WTC11 (cell line): ENCODE data around the gene ZNF236. TPM values are rescaled to one million over a fixed set of nuclear protein-coding genes. Genes with fewer than 3 reads are reported as not detected.

Experiments
- ATAC-seq: fragments of 200-7000 bp; cut with Tn5 transposase; 2 replicates; pipeline ENCODE4 v1.10.0; 2021; ENCODE audit warnings: mild to moderate bottlenecking, moderate library complexity
- CTCF ChIA-PET: fragments of 300-600 bp; sonication (Branson Sonifier 250); formaldehyde crosslinking; loops from one replicate; lab custom pipeline; 2021; ENCODE audit warnings: antibody characterized with exemption; lab: Charles Lee
- POLR2A ChIA-PET: fragments of 350-600 bp; sonication (Branson Sonifier 250); formaldehyde crosslinking; loops from one replicate; lab custom pipeline; 2021; ENCODE audit warnings: antibody characterized with exemption; lab: Charles Lee
- DNase-seq: peaks from one replicate; pipeline ENCODE4 v3.0.0; 2021; ENCODE audit warnings: low spot score
- H3K27ac Mint-ChIP-seq: 2 replicates; pipeline ENCODE4 v1.8.0; 2021; ENCODE audit warnings: mixed read lengths
- H3K27me3 Mint-ChIP-seq: 2 replicates; pipeline ENCODE4 v1.8.0; 2021; ENCODE audit warnings: low read depth, mild to moderate bottlenecking, moderate library complexity, mixed read lengths
- H3K36me3 Mint-ChIP-seq: 2 replicates; pipeline ENCODE4 v1.8.0; 2021; ENCODE audit warnings: mixed read lengths
- H3K4me1 Mint-ChIP-seq: 2 replicates; pipeline ENCODE4 v1.8.0; 2022; ENCODE audit warnings: mixed read lengths
- H3K4me3 Mint-ChIP-seq: 2 replicates; pipeline ENCODE4 v1.8.0; 2021; ENCODE audit warnings: mild to moderate bottlenecking, moderate library complexity, mixed read lengths
- H3K9me3 Mint-ChIP-seq: 2 replicates; pipeline ENCODE4 v1.8.0; 2021; ENCODE audit warnings: mixed read lengths
- ATF3 ChIP-seq: sonication (generic); formaldehyde crosslinking; conservative IDR thresholded peaks from 2 replicates; pipeline ENCODE4 v1.8.1; 2022; ENCODE audit warnings: mild to moderate bottlenecking, missing genetic modification reagents
- CDX4 ChIP-seq: fragments of 250-450 bp; sonication (Bioruptor Pico); IDR thresholded peaks from 2 replicates; pipeline ENCODE4 v1.9.0; 2021; ENCODE audit warnings: moderate library complexity, mild to moderate bottlenecking, inconsistent platforms, borderline replicate concordance
- CREM ChIP-seq: sonication (generic); formaldehyde crosslinking; IDR thresholded peaks from 2 replicates; pipeline ENCODE4 v1.8.1; 2022; ENCODE audit warnings: mild to moderate bottlenecking, missing genetic modification reagents, moderate library complexity
- ESRRA ChIP-seq: sonication (generic); formaldehyde crosslinking; IDR thresholded peaks from 2 replicates; pipeline ENCODE4 v1.8.1; 2022; ENCODE audit warnings: mild to moderate bottlenecking, missing genetic modification reagents, borderline replicate concordance
- FOXJ3 ChIP-seq: sonication (generic); formaldehyde crosslinking; IDR thresholded peaks from 2 replicates; pipeline ENCODE4 v1.9.0; 2021; ENCODE audit warnings: missing genetic modification reagents, mild to moderate bottlenecking, borderline replicate concordance
- FOXP4 ChIP-seq: sonication (generic); formaldehyde crosslinking; IDR thresholded peaks from 2 replicates; pipeline ENCODE4 v1.8.0; 2022; ENCODE audit warnings: mild to moderate bottlenecking, missing genetic modification reagents
- GABPB1 ChIP-seq: sonication (generic); formaldehyde crosslinking; IDR thresholded peaks from 2 replicates; pipeline ENCODE4 v1.8.1; 2023; ENCODE audit warnings: mild to moderate bottlenecking, missing genetic modification reagents
- IRF2 ChIP-seq: sonication (generic); formaldehyde crosslinking; IDR thresholded peaks from 2 replicates; pipeline ENCODE4 v1.8.0; 2022; ENCODE audit warnings: low read depth, missing genetic modification reagents, borderline replicate concordance
- MXD4 ChIP-seq: fragments of 250-450 bp; sonication (Bioruptor Pico); IDR thresholded peaks from 2 replicates; pipeline ENCODE4 v1.8.0; 2021; ENCODE audit warnings: mild to moderate bottlenecking, moderate library complexity, borderline replicate concordance
- NFATC4 ChIP-seq: fragments of 250-450 bp; sonication (Bioruptor Pico); IDR thresholded peaks from 2 replicates; pipeline ENCODE4 v1.9.0; 2021; ENCODE audit warnings: mild to moderate bottlenecking
- NFE2L1 ChIP-seq: sonication (generic); formaldehyde crosslinking; IDR thresholded peaks from 2 replicates; pipeline ENCODE4 v1.8.1; 2023; ENCODE audit warnings: missing genetic modification reagents
- SP1 ChIP-seq: sonication (generic); formaldehyde crosslinking; conservative IDR thresholded peaks from 2 replicates; pipeline ENCODE4 v1.8.1; 2022; ENCODE audit warnings: missing genetic modification reagents
- ZBTB21 ChIP-seq: sonication (generic); formaldehyde crosslinking; IDR thresholded peaks from 2 replicates; pipeline ENCODE4 v1.8.1; 2023; ENCODE audit warnings: mild to moderate bottlenecking, missing genetic modification reagents, borderline replicate concordance
- ZNF671 ChIP-seq: fragments of 250-450 bp; sonication (Bioruptor Pico); IDR thresholded peaks from 2 replicates; pipeline ENCODE4 v1.8.0; 2021; ENCODE audit warnings: mild to moderate bottlenecking
- total RNA-seq: library from RNA; stranded (reverse); gene quantifications from 3 replicates; pipeline ENCODE4 v1.2.3, GENCODE V29; 2021
- TF ChIP-seq, protein P1 (sequence below): sonication (generic); formaldehyde crosslinking; IDR thresholded peaks from 2 replicates; pipeline ENCODE4 v1.8.1; 2022; ENCODE audit warnings: low read depth, mild to moderate bottlenecking, moderate library complexity, missing genetic modification reagents, borderline replicate concordance
- TF ChIP-seq, protein P2 (sequence below): sonication (generic); formaldehyde crosslinking; IDR thresholded peaks from 2 replicates; pipeline ENCODE4 v1.8.0; 2023; ENCODE audit warnings: missing genetic modification reagents
- TF ChIP-seq, protein P3 (sequence below): fragments of 250-450 bp; sonication (Bioruptor Pico); conservative IDR thresholded peaks from 2 replicates; pipeline ENCODE4 v1.9.0; 2021; ENCODE audit warnings: mild to moderate bottlenecking
- TF ChIP-seq, protein P4 (sequence below): sonication (generic); formaldehyde crosslinking; conservative IDR thresholded peaks from 2 replicates; pipeline ENCODE4 v1.8.1; 2023; ENCODE audit warnings: mild to moderate bottlenecking, low read depth, missing genetic modification reagents, moderate library complexity

The ZNF236 gene
- total RNA-seq, 1 experiment from 2014 or later = 19.9 TPM

DNA sequence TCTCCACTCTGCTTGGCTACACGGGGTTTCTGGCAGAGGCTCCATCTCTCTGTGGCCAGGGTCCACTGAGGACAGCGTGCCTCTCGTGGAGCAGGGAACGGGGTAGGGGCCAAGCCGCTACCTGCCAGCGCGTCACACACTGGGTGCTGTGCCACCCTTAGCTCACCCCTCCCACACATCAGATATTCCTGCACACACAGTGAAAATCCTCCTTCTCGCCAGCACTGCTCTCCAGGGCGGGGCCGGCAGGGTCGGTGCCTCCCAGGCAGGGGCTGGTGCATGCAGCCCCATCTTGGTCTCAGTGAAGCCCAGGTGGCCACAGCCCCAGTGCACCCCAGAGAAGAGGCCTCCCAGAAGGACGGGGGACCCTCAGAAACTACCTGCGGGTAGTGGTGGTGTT is 185.6 kb downstream of the ZNF236 start:
- H3K9me3 Mint-ChIP-seq = no peaks in the 10 kb centered on the region
- H3K4me3 Mint-ChIP-seq = no peak overlapping the region
- ATAC-seq (no peak), DNase-seq (no peak)
- ChIA-PET POLR2A (interaction anchor here (1.2 kb wide), 1 partner anchor 53 kb away, joined by 3 read pairs; no protein-coding TSS in a partner anchor), CTCF (interaction anchor here (1.4 kb wide), 1 partner anchor 8 kb away, joined by 4 read pairs; no protein-coding TSS in a partner anchor)
- H3K4me1 Mint-ChIP-seq = peaks cover 43% of the 10 kb centered on the region
- no peaks in the 10 kb centered on the region for H3K36me3 Mint-ChIP-seq
- TF ChIP-seq ESRRA (CRISPR knock-in tag) (no peak), IRF2 (CRISPR knock-in tag) (no peak), ZNF671 (no peak), MXD4 (CRISPR knock-in tag) (no peak), SP1 (CRISPR knock-in tag) (no peak), ATF3 (no peak), CDX4 (CRISPR knock-in tag) (no peak), CREM (CRISPR knock-in tag) (no peak), FOXJ3 (CRISPR knock-in tag) (no peak), GABPB1 (CRISPR knock-in tag) (no peak), NFE2L1 (CRISPR knock-in tag) (no peak), FOXP4 (CRISPR knock-in tag) (no peak), NFATC4 (CRISPR knock-in tag) (no peak), ZBTB21 (CRISPR knock-in tag) (no peak)
- TF ChIP-seq, protein P1, sequence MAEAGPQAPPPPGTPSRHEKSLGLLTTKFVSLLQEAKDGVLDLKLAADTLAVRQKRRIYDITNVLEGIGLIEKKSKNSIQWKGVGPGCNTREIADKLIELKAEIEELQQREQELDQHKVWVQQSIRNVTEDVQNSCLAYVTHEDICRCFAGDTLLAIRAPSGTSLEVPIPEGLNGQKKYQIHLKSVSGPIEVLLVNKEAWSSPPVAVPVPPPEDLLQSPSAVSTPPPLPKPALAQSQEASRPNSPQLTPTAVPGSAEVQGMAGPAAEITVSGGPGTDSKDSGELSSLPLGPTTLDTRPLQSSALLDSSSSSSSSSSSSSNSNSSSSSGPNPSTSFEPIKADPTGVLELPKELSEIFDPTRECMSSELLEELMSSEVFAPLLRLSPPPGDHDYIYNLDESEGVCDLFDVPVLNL (CRISPR knock-in tag) = no peak
- TF ChIP-seq, protein P2, sequence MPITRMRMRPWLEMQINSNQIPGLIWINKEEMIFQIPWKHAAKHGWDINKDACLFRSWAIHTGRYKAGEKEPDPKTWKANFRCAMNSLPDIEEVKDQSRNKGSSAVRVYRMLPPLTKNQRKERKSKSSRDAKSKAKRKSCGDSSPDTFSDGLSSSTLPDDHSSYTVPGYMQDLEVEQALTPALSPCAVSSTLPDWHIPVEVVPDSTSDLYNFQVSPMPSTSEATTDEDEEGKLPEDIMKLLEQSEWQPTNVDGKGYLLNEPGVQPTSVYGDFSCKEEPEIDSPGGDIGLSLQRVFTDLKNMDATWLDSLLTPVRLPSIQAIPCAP (CRISPR knock-in tag) = no peak
- TF ChIP-seq, protein P3, sequence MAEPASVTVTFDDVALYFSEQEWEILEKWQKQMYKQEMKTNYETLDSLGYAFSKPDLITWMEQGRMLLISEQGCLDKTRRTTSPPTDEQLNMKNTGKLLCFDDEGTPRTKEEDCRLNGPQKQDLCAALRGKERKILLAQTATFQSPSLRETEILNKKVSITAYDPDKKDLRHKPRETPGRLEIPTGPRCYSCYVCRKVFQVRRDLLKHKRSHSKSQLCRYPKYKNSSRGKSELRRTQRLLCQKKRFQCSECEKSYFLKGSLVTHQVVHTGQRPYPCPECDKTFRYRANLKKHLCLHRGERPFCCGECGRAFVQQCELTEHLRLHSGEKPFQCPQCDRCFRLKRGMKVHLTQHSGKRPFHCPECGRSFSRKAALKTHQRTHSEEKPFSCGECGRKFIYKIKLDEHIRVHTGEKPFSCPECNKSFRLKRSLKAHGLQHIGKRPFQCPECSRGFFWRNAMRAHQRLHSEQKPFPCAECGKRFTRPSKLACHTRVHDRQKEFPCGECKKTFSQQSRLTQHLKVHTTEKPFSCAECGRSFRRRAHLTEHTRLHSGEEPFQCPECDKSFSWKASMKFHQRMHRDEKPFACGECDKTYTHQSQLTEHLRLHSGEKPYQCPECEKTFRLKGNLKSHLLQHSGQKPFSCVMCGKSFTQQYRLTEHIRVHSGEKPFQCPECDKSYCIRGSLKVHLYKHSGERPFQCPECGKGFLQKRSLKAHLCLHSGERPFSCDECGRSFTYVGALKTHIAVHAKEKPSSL (CRISPR knock-in tag) = no peak
- TF ChIP-seq, protein P4, sequence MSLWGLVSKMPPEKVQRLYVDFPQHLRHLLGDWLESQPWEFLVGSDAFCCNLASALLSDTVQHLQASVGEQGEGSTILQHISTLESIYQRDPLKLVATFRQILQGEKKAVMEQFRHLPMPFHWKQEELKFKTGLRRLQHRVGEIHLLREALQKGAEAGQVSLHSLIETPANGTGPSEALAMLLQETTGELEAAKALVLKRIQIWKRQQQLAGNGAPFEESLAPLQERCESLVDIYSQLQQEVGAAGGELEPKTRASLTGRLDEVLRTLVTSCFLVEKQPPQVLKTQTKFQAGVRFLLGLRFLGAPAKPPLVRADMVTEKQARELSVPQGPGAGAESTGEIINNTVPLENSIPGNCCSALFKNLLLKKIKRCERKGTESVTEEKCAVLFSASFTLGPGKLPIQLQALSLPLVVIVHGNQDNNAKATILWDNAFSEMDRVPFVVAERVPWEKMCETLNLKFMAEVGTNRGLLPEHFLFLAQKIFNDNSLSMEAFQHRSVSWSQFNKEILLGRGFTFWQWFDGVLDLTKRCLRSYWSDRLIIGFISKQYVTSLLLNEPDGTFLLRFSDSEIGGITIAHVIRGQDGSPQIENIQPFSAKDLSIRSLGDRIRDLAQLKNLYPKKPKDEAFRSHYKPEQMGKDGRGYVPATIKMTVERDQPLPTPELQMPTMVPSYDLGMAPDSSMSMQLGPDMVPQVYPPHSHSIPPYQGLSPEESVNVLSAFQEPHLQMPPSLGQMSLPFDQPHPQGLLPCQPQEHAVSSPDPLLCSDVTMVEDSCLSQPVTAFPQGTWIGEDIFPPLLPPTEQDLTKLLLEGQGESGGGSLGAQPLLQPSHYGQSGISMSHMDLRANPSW (CRISPR knock-in tag) = no peak
- H3K27me3 Mint-ChIP-seq = no peaks in the 10 kb centered on the region
- H3K27ac Mint-ChIP-seq = no peak overlapping the region; the same call in 1 of the 2 replicates
